Heart left ventricle (tissue), 13 donors: ENCODE results near the gene PSRC1.

Source experiments
- CTCF ChIP-seq, 12 donors: fragments of 200-600 bp; sonication (generic) in 4 of 12; IDR thresholded peaks; one replicate each; pipeline versions ENCODE4 v1.5.0 to v1.8.0; 2018 to 2022; ENCODE audit warnings: antibody characterized with exemption in 12 of 12, mild to moderate bottlenecking in 5 of 12
- POLR2A ChIP-seq, 2 donors: fragments of 450-650 bp; IDR thresholded peaks; one replicate each; pipeline ENCODE4 v1.6.1; 2017; ENCODE audit warnings: antibody characterized with exemption in 2 of 2, mild to moderate bottlenecking in 2 of 2, moderate library complexity in 2 of 2
- donor health status: ischemic (EF 13 %, LVEDD 7.1; RV severe dilation, severe dysfunction).
- donor health status: DM: no; HTN: yes; CAD: no.
- donor health status: DM: no; HTN: no; CAD: no.
- donor health status: ischemic (EF 25% LVEDD 6.9; RV normal size, moderate dysfunction).
- donor health status: ischemic (EF 25% LVEDD 5.7; RV mildly dilated, moderate dysfunction).
- donor health status: ischemic (EF 35%, LVEDD 5.7; RV mildly dilated, moderate dysfunction).
- donor health status: nonischemic (EF 11% LVEDD 7.7; RV severe dilation, severe dysfunction).
- donor health status: DM: yes; HTN: yes; CAD: no.
- donor health status: PGD.
- donor health status: ischemic (EF 29% LVEDD 5.4; RV normal size, mild dysfunction).
- donor health status: nonischemic (EF 23%, LVEDD 6.1; RV moderate dilation, normal function).

DNA sequence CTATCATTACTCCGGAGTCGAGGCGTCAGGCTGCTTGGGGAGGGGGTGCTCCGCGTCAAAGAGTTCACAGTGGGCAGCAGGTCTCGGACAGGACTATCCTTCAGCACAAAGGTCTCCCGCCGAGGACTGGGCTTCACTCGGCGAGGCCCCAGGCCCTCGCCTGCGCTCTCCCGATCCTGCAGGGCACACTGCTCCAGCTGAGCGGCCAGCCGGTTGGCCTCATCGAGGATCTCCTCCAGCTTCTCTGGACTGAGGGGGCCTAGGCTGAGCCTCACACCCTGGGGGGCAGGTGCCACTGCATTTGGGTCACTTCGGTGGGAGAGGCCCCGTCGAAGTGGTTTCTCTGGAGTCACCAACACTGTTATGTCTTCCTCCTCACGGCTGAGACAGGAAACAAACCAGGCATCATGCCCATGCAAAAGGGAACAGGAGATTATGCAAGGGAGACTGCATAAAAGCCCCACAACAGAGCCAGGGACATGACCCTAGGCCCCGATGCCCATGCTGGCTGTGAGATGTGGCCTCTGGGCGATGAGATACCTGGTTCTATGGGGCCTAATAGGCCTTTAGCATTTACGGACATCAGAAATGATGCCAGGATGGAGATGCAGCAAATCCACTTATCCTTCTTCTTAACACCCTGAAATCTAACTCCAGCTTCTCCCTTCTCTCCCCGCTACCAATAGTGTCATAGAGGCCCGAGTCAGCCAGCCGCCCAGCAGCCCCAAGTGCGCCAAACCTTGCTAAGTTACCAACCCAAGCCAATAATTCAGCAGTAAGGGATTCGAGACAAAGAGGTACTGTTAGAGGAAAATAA lies 1.1 kb downstream of the PSRC1 start:
- TF ChIP-seq CTCF (IDR thresholded peaks at IDR 0.05) (no peak), POLR2A (IDR thresholded peaks at IDR 0.05) (no peak)
